Articular chondrocyte of knee joint (primary cell): Measurements from ENCODE around the gene SLC9A4. TPM values are rescaled to one million over a fixed set of nuclear protein-coding genes. Genes with fewer than 3 reads are reported as not detected.
A peak's percentile ranks its signal among the peaks of the same experiment; 100 is the strongest.

Experiments used
- small RNA-seq: library from RNA; depleted of rRNA; stranded (forward); fragments of <200 nt; gene quantifications from one replicate; pipeline ENCODE3, GENCODE V24; 2012
- total RNA-seq: library from RNA; depleted of rRNA; stranded (reverse); fragments of >200 nt; gene quantifications from 2 replicates; pipeline ENCODE4 v1.2.3, GENCODE V29; 2012

SLC9A4 gene, protein sequence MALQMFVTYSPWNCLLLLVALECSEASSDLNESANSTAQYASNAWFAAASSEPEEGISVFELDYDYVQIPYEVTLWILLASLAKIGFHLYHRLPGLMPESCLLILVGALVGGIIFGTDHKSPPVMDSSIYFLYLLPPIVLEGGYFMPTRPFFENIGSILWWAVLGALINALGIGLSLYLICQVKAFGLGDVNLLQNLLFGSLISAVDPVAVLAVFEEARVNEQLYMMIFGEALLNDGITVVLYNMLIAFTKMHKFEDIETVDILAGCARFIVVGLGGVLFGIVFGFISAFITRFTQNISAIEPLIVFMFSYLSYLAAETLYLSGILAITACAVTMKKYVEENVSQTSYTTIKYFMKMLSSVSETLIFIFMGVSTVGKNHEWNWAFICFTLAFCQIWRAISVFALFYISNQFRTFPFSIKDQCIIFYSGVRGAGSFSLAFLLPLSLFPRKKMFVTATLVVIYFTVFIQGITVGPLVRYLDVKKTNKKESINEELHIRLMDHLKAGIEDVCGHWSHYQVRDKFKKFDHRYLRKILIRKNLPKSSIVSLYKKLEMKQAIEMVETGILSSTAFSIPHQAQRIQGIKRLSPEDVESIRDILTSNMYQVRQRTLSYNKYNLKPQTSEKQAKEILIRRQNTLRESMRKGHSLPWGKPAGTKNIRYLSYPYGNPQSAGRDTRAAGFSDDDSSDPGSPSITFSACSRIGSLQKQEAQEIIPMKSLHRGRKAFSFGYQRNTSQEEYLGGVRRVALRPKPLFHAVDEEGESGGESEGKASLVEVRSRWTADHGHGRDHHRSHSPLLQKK
- not detected in 2 replicates for total RNA-seq

DNA sequence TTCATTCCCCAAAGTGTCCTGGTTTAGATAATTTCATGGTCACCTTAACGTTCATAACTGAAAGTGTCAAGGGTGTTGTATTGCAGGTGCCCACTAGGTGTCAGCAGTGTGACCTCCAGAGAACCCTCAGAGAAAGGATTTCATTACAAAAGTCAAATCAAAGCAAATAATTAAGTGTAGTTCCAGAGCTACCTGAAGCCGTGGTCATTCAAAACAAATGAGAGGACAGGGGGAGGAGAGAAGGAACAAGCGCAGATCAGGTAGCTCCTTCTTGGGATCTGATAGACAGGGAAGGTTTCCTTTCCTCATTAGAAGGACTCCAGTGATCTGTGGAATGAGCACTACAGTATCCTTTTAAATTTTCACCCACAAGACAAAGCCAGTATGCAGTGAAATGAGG, at the start of gene SLC9A4:
TSS of gene SLC9A4 (plus strand) at position 207 of the 400 bp plus-strand sequence. CDS start 534 bp downstream, outside the sequence.

Small RNA genes within 50 kb of the gene (small RNA-seq; reads per million reads assigned to genes)
- gene MIR4772 = 0.50 reads per million, percentile 11 among the genes with 10 or more reads in this experiment

Other genes starting within 250 kb of the SLC9A4 start
- gene IL1RL1, start 161.7 kb upstream of the SLC9A4 start, total RNA-seq = 0.39 and 0.65 TPM in 2 replicates
- 4.2 and 4.4 TPM in 2 replicates for gene IL18R1, start 117.4 kb upstream of the SLC9A4 start, total RNA-seq
- gene IL18RAP, start 50.1 kb upstream of the SLC9A4 start, total RNA-seq = not detected in 2 replicates
- gene SLC9A2, start 146.3 kb downstream of the SLC9A4 start, total RNA-seq = under 0.01 TPM in 1 of 2 replicates, not detected in the other